H7 (cell line): ENCODE data around the gene ARSB. TPM values are rescaled to one million over a fixed set of nuclear protein-coding genes. Genes with fewer than 3 reads are reported as not detected.
A peak's percentile ranks its signal among the peaks of the same experiment; 100 is the strongest.

ENCODE experiments used
- DNase-seq: peaks from one replicate; pipeline ENCODE4 v3.0.0; 2012
- H3K27me3 ChIP-seq: 2 replicates; pipeline ENCODE4 v1.6.0; 2011; ENCODE audit warnings: mild to moderate bottlenecking, low read length; ENCODE audit not compliant: control insufficient read depth, insufficient read depth
- H3K36me3 ChIP-seq: replicated peaks from 2 replicates; pipeline ENCODE4 v1.5.1; 2011; ENCODE audit warnings: low read length; ENCODE audit not compliant: control insufficient read depth, insufficient read depth
- H3K4me3 ChIP-seq: 2 replicates; pipeline ENCODE4 v1.5.1; 2011; ENCODE audit warnings: low read depth, mild to moderate bottlenecking, control low read depth, low read length, moderate library complexity; ENCODE audit not compliant: insufficient read depth
- total RNA-seq: library from RNA; depleted of rRNA; stranded (reverse); fragments of >200 nt; shearing (Covaris generic); gene quantifications from 2 replicates; pipeline ENCODE4 v1.2.3, GENCODE V29; 2014

ARSB gene
- total RNA-seq, 1 experiment from 2014 or later: 9.0 TPM

- no peak for DNase-seq
- Histone ChIP-seq H3K4me3 (no peak overlapping the region), H3K36me3 (no peaks in the 10 kb centered on the region), H3K27me3 (no peaks in the 10 kb centered on the region)
Measured at GRCh38 chr5:78953092-78953800, 31.9 kb downstream of the ARSB start.

GRCh38 chr5:78930721-78931120, 54.4 kb downstream of the ARSB start:
- no peak overlapping the region for H3K4me3 ChIP-seq
- H3K36me3 ChIP-seq: no peaks in the 10 kb centered on the region
- no peak for DNase-seq
- no peaks in the 10 kb centered on the region for H3K27me3 ChIP-seq

GRCh38 chr5:78929833-78930232, 55.3 kb downstream of the ARSB start:
- Histone ChIP-seq H3K4me3 (no peak overlapping the region), H3K27me3 (no peaks in the 10 kb centered on the region), H3K36me3 (no peaks in the 10 kb centered on the region)
- DNase-seq: no peak

GRCh38 chr5:78927657-78928282, 57.3 kb downstream of the ARSB start:
- Histone ChIP-seq H3K4me3 (no peak overlapping the region), H3K27me3 (no peaks in the 10 kb centered on the region), H3K36me3 (no peaks in the 10 kb centered on the region)
- peak; percentile 12 for DNase-seq

- H3K27me3 ChIP-seq: no peaks in the 10 kb centered on the region
- H3K4me3 ChIP-seq: no peak overlapping the region
- no peaks in the 10 kb centered on the region for H3K36me3 ChIP-seq
- no peak for DNase-seq
Measured at GRCh38 chr5:78926252-78926651, 58.9 kb downstream of the ARSB start.

- no peak for DNase-seq
- Histone ChIP-seq H3K4me3 (no peak overlapping the region), H3K36me3 (no peaks in the 10 kb centered on the region)
Measured at GRCh38 chr5:78925129-78925876, 59.8 kb downstream of the ARSB start.

GRCh38 chr5:78923622-78923970, 61.5 kb downstream of the ARSB start:
- Histone ChIP-seq H3K4me3 (no peak overlapping the region), H3K36me3 (no peaks in the 10 kb centered on the region), H3K27me3 (no peaks in the 10 kb centered on the region)
- no peak for DNase-seq

More at GRCh38 chr5:78925129-78925876, 59.8 kb downstream of the ARSB start:
- no peaks in the 10 kb centered on the region for H3K27me3 ChIP-seq

GRCh38 chr5:78922879-78923621, 62.1 kb downstream of the ARSB start:
- H3K36me3 ChIP-seq: no peaks in the 10 kb centered on the region
- H3K27me3 ChIP-seq: no peaks in the 10 kb centered on the region
- H3K4me3 ChIP-seq: no peak overlapping the region

GRCh38 chr5:78920604-78921003, 64.5 kb downstream of the ARSB start:
- Histone ChIP-seq H3K27me3 (no peaks in the 10 kb centered on the region), H3K4me3 (no peak overlapping the region), H3K36me3 (no peaks in the 10 kb centered on the region)
- DNase-seq: peak; percentile 27

More at GRCh38 chr5:78922879-78923621, 62.1 kb downstream of the ARSB start:
- DNase-seq: no peak

- Histone ChIP-seq H3K4me3 (no peak overlapping the region), H3K27me3 (no peaks in the 10 kb centered on the region), H3K36me3 (no peaks in the 10 kb centered on the region)
- DNase-seq: no peak
Measured at GRCh38 chr5:78919796-78920195, 65.3 kb downstream of the ARSB start.

GRCh38 chr5:78916044-78916443, 69.1 kb downstream of the ARSB start:
- Histone ChIP-seq H3K27me3 (no peaks in the 10 kb centered on the region), H3K4me3 (no peak overlapping the region), H3K36me3 (no peaks in the 10 kb centered on the region)
- no peak for DNase-seq

- Histone ChIP-seq H3K27me3 (no peaks in the 10 kb centered on the region), H3K4me3 (no peak overlapping the region), H3K36me3 (no peaks in the 10 kb centered on the region)
- no peak for DNase-seq
Measured at GRCh38 chr5:78915170-78915569, 69.9 kb downstream of the ARSB start.

- no peak for DNase-seq
- no peaks in the 10 kb centered on the region for H3K27me3 ChIP-seq
- no peak overlapping the region for H3K4me3 ChIP-seq
- H3K36me3 ChIP-seq: no peaks in the 10 kb centered on the region
Measured at GRCh38 chr5:78912811-78913210, 72.3 kb downstream of the ARSB start.

- H3K36me3 ChIP-seq: no peaks in the 10 kb centered on the region
- no peaks in the 10 kb centered on the region for H3K27me3 ChIP-seq
- DNase-seq: no peak
- no peak overlapping the region for H3K4me3 ChIP-seq
Measured at GRCh38 chr5:78912085-78912771, 72.9 kb downstream of the ARSB start.
